ENCODE results near the gene TBK1. TPM values are rescaled to one million over a fixed set of nuclear protein-coding genes. Genes with fewer than 3 reads are reported as not detected.
A peak's percentile ranks its signal among the peaks of the same experiment; 100 is the strongest.

TBK1 gene
- total and polyA plus RNA-seq, 10 of the 15 experiments (the other 5 are each of a cell fraction or from before 2014, with no cell fraction given), result 13.4 to 49.3 (median 37.7) TPM

DNA sequence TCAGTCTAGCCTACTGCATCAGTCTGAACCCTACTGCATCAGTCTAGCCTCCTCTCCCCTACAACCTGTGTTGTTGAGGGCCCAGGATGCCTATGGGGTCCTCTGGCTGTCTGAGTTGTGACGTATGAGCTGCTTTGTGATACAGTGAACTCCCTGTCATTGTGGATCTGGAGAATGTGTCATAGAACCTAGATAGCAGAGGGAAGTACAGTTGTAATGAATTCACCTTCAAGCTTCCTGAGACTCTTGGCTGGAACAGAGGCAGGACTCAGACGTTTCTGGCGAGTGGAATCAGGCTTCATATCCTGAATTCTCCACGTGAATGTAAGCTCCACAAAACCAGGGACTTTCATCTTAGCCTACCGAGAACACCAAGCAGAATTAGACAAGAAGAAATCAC lies 17.0 kb downstream of the TBK1 start:
- ATAC-seq (no peak), DNase-seq (ENCODE audit: low read depth, low spot score) (no peak), FAIRE-seq (no peak)
- no peak for TF ChIP-seq NBN (IDR thresholded peaks at IDR 0.05)
- no peak for TF ChIP-seq MXI1 (IDR thresholded peaks at IDR 0.05; ENCODE audit: low read depth, low read length)
- TF ChIP-seq POLR2AphosphoS5 (IDR thresholded peaks at IDR 0.05; ENCODE audit: low read length), result peak; percentile 58; the same call in 1 of the 2 replicates
- no peak for TF ChIP-seq NFXL1 (IDR thresholded peaks at IDR 0.05; ENCODE audit: borderline replicate concordance)
- Histone ChIP-seq H3K4me2 (ENCODE audit: control insufficient read depth, insufficient read depth) (no peak overlapping the region), H3K36me3 (ENCODE audit: control insufficient read depth in 2 of 2, insufficient read depth in 2 of 2, low read length in 1 of 2) (peaks cover 6 to 38% of the 10 kb centered on the region in 2 experiments), H3K9me3 (replicated peaks; ENCODE audit: control insufficient read depth, insufficient read depth, low read length) (no peaks in the 10 kb centered on the region), H4K20me1 (ENCODE audit: control insufficient read depth, insufficient read depth) (no peaks in the 10 kb centered on the region), H3K4me3 (no peak overlapping the region), H3K27me3 (replicated peaks in 1 of 2; ENCODE audit: control insufficient read depth in 2 of 2, insufficient read depth in 2 of 2, low read length in 1 of 2) (no peaks in the 10 kb centered on the region), H3K79me2 (ENCODE audit: control insufficient read depth, insufficient read depth, low read length) (no peaks in the 10 kb centered on the region), H3K4me1 (ENCODE audit: control insufficient read depth, insufficient read depth, low read length) (no peaks in the 10 kb centered on the region), H3K9ac (ENCODE audit: control insufficient read depth, insufficient read depth, low read length) (no peak overlapping the region), H3K27ac (ENCODE audit: control insufficient read depth, insufficient read depth) (no peak overlapping the region), H2AFZ (ENCODE audit: control insufficient read depth, low read depth, low read length) (no peak overlapping the region)
- BruUV-seq (replicated peaks), result no TSS peak
- SMC1A ChIA-PET (ENCODE audit: uncharacterized antibody, unreplicated experiment), result interaction anchor here (0.7 to 1.6 kb wide), 3 partner anchors 10 to 76 kb away, joined by 3 to 6 read pairs (median 4); no protein-coding TSS in a partner anchor
- CTCF ChIA-PET, result interaction anchor here (0.6 kb wide), 1 partner anchor 519 kb away, joined by 3 read pairs; no protein-coding TSS in a partner anchor
- intact Hi-C loops (cut with micrococcal nuclease; ENCODE audit: unreplicated experiment), result no loop called here
- in situ Hi-C loops (cut with MboI), result no loop called here
- POLR2A ChIA-PET, result no interaction called here
- 80% methylated on average over 5 of the region's 5 CpGs for WGBS (ENCODE audit: insufficient coverage, insufficient replicate concordance, low lambda C conversion rate, missing lambda C conversion rate)
- RAD21 ChIA-PET (ENCODE audit: unreplicated experiment), result no interaction called here

DNA sequence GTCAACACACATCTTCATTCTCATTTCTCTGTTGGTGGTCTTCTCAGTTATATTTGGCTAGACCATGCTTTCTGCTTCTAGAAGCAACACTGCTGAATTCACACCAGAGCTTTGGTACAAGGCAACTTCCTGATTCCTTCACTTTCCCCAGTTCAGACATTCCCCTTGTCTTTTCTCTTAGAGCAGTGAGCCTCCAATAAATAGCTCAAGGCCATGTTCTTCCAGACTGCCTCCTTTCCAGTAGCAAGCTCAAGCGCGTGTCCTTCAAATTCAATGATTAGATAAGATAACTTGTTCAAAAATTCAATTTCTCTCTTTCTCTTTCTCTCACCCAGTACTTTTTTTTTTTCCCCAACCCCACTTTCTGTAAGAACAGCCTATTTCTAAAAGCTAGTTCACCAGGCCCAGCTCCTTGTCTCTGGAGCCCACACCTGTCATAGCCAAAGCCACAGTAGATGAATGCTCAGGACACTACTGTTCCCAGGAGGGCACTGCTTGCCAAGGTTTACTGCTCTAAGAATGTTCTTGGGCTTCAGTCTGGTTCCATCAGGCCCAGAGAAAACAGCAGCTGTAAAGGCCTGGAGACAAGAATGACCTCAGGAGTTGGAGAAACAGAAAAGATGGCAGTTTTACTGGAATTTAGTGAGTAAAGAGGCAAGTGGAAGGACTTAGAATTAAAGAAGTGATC lies 17.7 kb downstream of the TBK1 start:
- H2AFZ ChIP-seq (ENCODE audit: control insufficient read depth, low read depth, low read length), result no peak overlapping the region
- ChIA-PET SMC1A (ENCODE audit: uncharacterized antibody, unreplicated experiment) (interaction anchor here (0.7 to 1.6 kb wide), 3 partner anchors 11 to 75 kb away, joined by 3 to 6 read pairs (median 4); no protein-coding TSS in a partner anchor), RAD21 (ENCODE audit: unreplicated experiment) (no interaction called here), CTCF (interaction anchor here (0.6 kb wide), 1 partner anchor 518 kb away, joined by 3 read pairs; no protein-coding TSS in a partner anchor), POLR2A (interaction anchor here (0.6 kb wide), 1 partner anchor 133 kb away, joined by 5 read pairs; no protein-coding TSS in a partner anchor)
- H3K9me3 ChIP-seq (replicated peaks; ENCODE audit: control insufficient read depth, insufficient read depth, low read length), result no peaks in the 10 kb centered on the region; the same call in 2 of the 3 replicates
- DNase-seq (ENCODE audit: low read depth, low spot score), result no peak
- H3K79me2 ChIP-seq (ENCODE audit: control insufficient read depth, insufficient read depth, low read length), result no peaks in the 10 kb centered on the region
- no peak overlapping the region for H3K9ac ChIP-seq (ENCODE audit: control insufficient read depth, insufficient read depth, low read length)
- H3K36me3 ChIP-seq (ENCODE audit: control insufficient read depth in 2 of 2, insufficient read depth in 2 of 2, low read length in 1 of 2), result peaks cover 6 to 42% of the 10 kb centered on the region in 2 experiments
- no peak overlapping the region for H3K4me3 ChIP-seq
- H3K4me1 ChIP-seq (ENCODE audit: control insufficient read depth, insufficient read depth, low read length), result no peaks in the 10 kb centered on the region
- ATAC-seq, result no peak
- in situ Hi-C loops (cut with MboI) (no loop called here), intact Hi-C loops (cut with micrococcal nuclease; ENCODE audit: unreplicated experiment) (no loop called here)
- WGBS (ENCODE audit: insufficient coverage, insufficient replicate concordance, low lambda C conversion rate, missing lambda C conversion rate), result 100% methylated on average over 2 of the region's 2 CpGs
- BruUV-seq (replicated peaks), result no TSS peak
- no peaks in the 10 kb centered on the region for H4K20me1 ChIP-seq (ENCODE audit: control insufficient read depth, insufficient read depth)
- no peaks in the 10 kb centered on the region for H3K27me3 ChIP-seq (replicated peaks in 1 of 2; ENCODE audit: control insufficient read depth in 2 of 2, insufficient read depth in 2 of 2, low read length in 1 of 2)
- H3K4me2 ChIP-seq (ENCODE audit: control insufficient read depth, insufficient read depth), result no peak overlapping the region
- no peak overlapping the region for H3K27ac ChIP-seq (ENCODE audit: control insufficient read depth, insufficient read depth)
- no peak for FAIRE-seq
- no peak for TF ChIP-seq EED (IDR thresholded peaks at IDR 0.05; ENCODE audit: low read depth)
- TF ChIP-seq, protein P1, sequence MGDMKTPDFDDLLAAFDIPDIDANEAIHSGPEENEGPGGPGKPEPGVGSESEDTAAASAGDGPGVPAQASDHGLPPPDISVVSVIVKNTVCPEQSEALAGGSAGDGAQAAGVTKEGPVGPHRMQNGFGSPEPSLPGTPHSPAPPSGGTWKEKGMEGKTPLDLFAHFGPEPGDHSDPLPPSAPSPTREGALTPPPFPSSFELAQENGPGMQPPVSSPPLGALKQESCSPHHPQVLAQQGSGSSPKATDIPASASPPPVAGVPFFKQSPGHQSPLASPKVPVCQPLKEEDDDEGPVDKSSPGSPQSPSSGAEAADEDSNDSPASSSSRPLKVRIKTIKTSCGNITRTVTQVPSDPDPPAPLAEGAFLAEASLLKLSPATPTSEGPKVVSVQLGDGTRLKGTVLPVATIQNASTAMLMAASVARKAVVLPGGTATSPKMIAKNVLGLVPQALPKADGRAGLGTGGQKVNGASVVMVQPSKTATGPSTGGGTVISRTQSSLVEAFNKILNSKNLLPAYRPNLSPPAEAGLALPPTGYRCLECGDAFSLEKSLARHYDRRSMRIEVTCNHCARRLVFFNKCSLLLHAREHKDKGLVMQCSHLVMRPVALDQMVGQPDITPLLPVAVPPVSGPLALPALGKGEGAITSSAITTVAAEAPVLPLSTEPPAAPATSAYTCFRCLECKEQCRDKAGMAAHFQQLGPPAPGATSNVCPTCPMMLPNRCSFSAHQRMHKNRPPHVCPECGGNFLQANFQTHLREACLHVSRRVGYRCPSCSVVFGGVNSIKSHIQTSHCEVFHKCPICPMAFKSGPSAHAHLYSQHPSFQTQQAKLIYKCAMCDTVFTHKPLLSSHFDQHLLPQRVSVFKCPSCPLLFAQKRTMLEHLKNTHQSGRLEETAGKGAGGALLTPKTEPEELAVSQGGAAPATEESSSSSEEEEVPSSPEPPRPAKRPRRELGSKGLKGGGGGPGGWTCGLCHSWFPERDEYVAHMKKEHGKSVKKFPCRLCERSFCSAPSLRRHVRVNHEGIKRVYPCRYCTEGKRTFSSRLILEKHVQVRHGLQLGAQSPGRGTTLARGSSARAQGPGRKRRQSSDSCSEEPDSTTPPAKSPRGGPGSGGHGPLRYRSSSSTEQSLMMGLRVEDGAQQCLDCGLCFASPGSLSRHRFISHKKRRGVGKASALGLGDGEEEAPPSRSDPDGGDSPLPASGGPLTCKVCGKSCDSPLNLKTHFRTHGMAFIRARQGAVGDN (IDR thresholded peaks at IDR 0.05), result no peak
- TF ChIP-seq NFYA (IDR thresholded peaks at IDR 0.05; ENCODE audit: borderline replicate concordance, low read depth, low read length), result no peak
- TF ChIP-seq ZNF24 (IDR thresholded peaks at IDR 0.05), result no peak
- no peak for TF ChIP-seq ZZZ3 (IDR thresholded peaks at IDR 0.05; ENCODE audit: control insufficient read depth, insufficient read length, low read depth)

All from GM12878 (cell line).